ENCODE data around the gene TNS1.
"Not testable (repeated sequence)": the region's sequence is repeated elsewhere in the genome, so short reads cannot be mapped to it uniquely, and the experiment has no call there.

TNS1 gene

GRCh38 chr2:218020281-218020680, 17.5 kb upstream of the TNS1 start:
- no peaks in the 10 kb centered on the region for H3K4me1 ChIP-seq (ENCODE audit: low read length)
- H4K20me1 ChIP-seq (ENCODE audit: insufficient read depth, low read length): no peaks in the 10 kb centered on the region
- no peak overlapping the region for H3K9ac ChIP-seq (ENCODE audit: low read length)
- no peaks in the 10 kb centered on the region for H3K79me2 ChIP-seq (ENCODE audit: low read length)
- no peak overlapping the region for H3K4me2 ChIP-seq (ENCODE audit: low read depth, low read length)
- no peaks in the 10 kb centered on the region for H3K9me2 ChIP-seq (replicated peaks; ENCODE audit: insufficient read depth, low read length)
- no peak overlapping the region for H3K27ac ChIP-seq (ENCODE audit: low read length)
- no peaks in the 10 kb centered on the region for H3K36me3 ChIP-seq (replicated peaks; ENCODE audit: insufficient read depth, low read length)
- DNase-seq: no peak
- H3K4me3 ChIP-seq (ENCODE audit: low read length): no peak overlapping the region
- no peak for TF ChIP-seq EZH2 (optimal IDR thresholded peaks at IDR 0.05; ENCODE audit: low read depth, low read length)
- no peak for TF ChIP-seq EZH2phosphoT487 (IDR thresholded peaks at IDR 0.05; ENCODE audit: low read length)
- TF ChIP-seq CTCF (IDR thresholded peaks at IDR 0.05; ENCODE audit: low read length): no peak
- H2AFZ ChIP-seq (ENCODE audit: low read length): no peak overlapping the region
- no peaks in the 10 kb centered on the region for H3K27me3 ChIP-seq (replicated peaks; ENCODE audit: insufficient read depth, low read length)
- no peaks in the 10 kb centered on the region for H3F3A ChIP-seq (ENCODE audit: insufficient read depth, low read length)
- no peaks in the 10 kb centered on the region for H3K9me3 ChIP-seq (replicated peaks; ENCODE audit: insufficient read depth, low read length)

- Histone ChIP-seq H3K4me1 (ENCODE audit: low read length) (no peaks in the 10 kb centered on the region), H3K79me2 (ENCODE audit: low read length) (no peaks in the 10 kb centered on the region), H2AFZ (ENCODE audit: low read length) (no peak overlapping the region), H3K9ac (ENCODE audit: low read length) (no peak overlapping the region), H3K27me3 (replicated peaks; ENCODE audit: insufficient read depth, low read length) (no peaks in the 10 kb centered on the region), H3K9me3 (replicated peaks; ENCODE audit: insufficient read depth, low read length) (no peaks in the 10 kb centered on the region), H3K9me2 (replicated peaks; ENCODE audit: insufficient read depth, low read length) (no peaks in the 10 kb centered on the region), H3K36me3 (replicated peaks; ENCODE audit: insufficient read depth, low read length) (no peaks in the 10 kb centered on the region), H4K20me1 (ENCODE audit: insufficient read depth, low read length) (no peaks in the 10 kb centered on the region), H3F3A (ENCODE audit: insufficient read depth, low read length) (no peaks in the 10 kb centered on the region), H3K27ac (ENCODE audit: low read length) (no peak overlapping the region), H3K4me2 (ENCODE audit: low read depth, low read length) (no peak overlapping the region), H3K4me3 (ENCODE audit: low read length) (no peak overlapping the region)
- DNase-seq: no peak
- no peak for TF ChIP-seq EZH2 (optimal IDR thresholded peaks at IDR 0.05; ENCODE audit: low read depth, low read length)
- no peak for TF ChIP-seq EZH2phosphoT487 (IDR thresholded peaks at IDR 0.05; ENCODE audit: low read length)
- no peak for TF ChIP-seq CTCF (IDR thresholded peaks at IDR 0.05; ENCODE audit: low read length)
These were observed 16.7 kb upstream of the TNS1 start for GRCh38 chr2:218019411-218020060.

- not testable (repeated sequence) for H3K9me3 ChIP-seq (replicated peaks; ENCODE audit: insufficient read depth, low read length); H3K36me3 ChIP-seq (replicated peaks; ENCODE audit: insufficient read depth, low read length); H3K9me2 ChIP-seq (replicated peaks; ENCODE audit: insufficient read depth, low read length); H3K79me2 ChIP-seq (ENCODE audit: low read length); H3F3A ChIP-seq (ENCODE audit: insufficient read depth, low read length); H3K4me2 ChIP-seq (ENCODE audit: low read depth, low read length); H3K27ac ChIP-seq (ENCODE audit: low read length); H4K20me1 ChIP-seq (ENCODE audit: insufficient read depth, low read length); H3K4me1 ChIP-seq (ENCODE audit: low read length); DNase-seq; H3K27me3 ChIP-seq (replicated peaks; ENCODE audit: insufficient read depth, low read length); H3K9ac ChIP-seq (ENCODE audit: low read length); H3K4me3 ChIP-seq (ENCODE audit: low read length); H2AFZ ChIP-seq (ENCODE audit: low read length)
These were observed 16.0 kb upstream of the TNS1 start for GRCh38 chr2:218018842-218019125.

- no peaks in the 10 kb centered on the region for H3K4me1 ChIP-seq (ENCODE audit: low read length)
- H3K9ac ChIP-seq (ENCODE audit: low read length): no peak overlapping the region
- H2AFZ ChIP-seq (ENCODE audit: low read length): no peak overlapping the region
- no peak overlapping the region for H3K27ac ChIP-seq (ENCODE audit: low read length)
- no peak overlapping the region for H3K4me2 ChIP-seq (ENCODE audit: low read depth, low read length)
- no peaks in the 10 kb centered on the region for H4K20me1 ChIP-seq (ENCODE audit: insufficient read depth, low read length)
- H3K9me2 ChIP-seq (replicated peaks; ENCODE audit: insufficient read depth, low read length): no peaks in the 10 kb centered on the region
- no peak for TF ChIP-seq CTCF (IDR thresholded peaks at IDR 0.05; ENCODE audit: low read length)
- no peaks in the 10 kb centered on the region for H3K36me3 ChIP-seq (replicated peaks; ENCODE audit: insufficient read depth, low read length)
- H3K79me2 ChIP-seq (ENCODE audit: low read length): no peaks in the 10 kb centered on the region
- no peaks in the 10 kb centered on the region for H3K9me3 ChIP-seq (replicated peaks; ENCODE audit: insufficient read depth, low read length)
- H3K27me3 ChIP-seq (replicated peaks; ENCODE audit: insufficient read depth, low read length): peaks cover 3% of the 10 kb centered on the region; the same call in 1 of the 2 replicates
- no peaks in the 10 kb centered on the region for H3F3A ChIP-seq (ENCODE audit: insufficient read depth, low read length)
- DNase-seq: no peak
- no peak overlapping the region for H3K4me3 ChIP-seq (ENCODE audit: low read length)
These were observed 14.6 kb upstream of the TNS1 start for GRCh38 chr2:218017211-218018053.

Measured in MM.1S (cell line).